Inflammatory macrophage treated with lipopolysaccharide for 1 hour (primary cell): ENCODE data around the gene SERPINB3.
"Not testable (repeated sequence)": the region's sequence is repeated elsewhere in the genome, so short reads cannot be mapped to it uniquely, and the experiment has no call there.

ENCODE experiments used
- DNase-seq, 2 donors: peaks; one replicate each; pipeline ENCODE4 v3.0.0-alpha.2; 2020 to 2022

SERPINB3 gene

GRCh38 chr18:63661750-63662149 is at the start of gene SERPINB3:
Gene SERPINB3 (minus strand): TSS chr18:63661893. CDS start chr18:63661216, 677 bp downstream.
- DNase-seq: not testable (repeated sequence)

GRCh38 chr18:63708650-63709049 is 47.0 kb upstream of the SERPINB3 start:
- DNase-seq: no peak

GRCh38 chr18:63707816-63708215 is 46.1 kb upstream of the SERPINB3 start:
- no peak for DNase-seq

- DNase-seq: no peak
These were observed 43.7 kb upstream of the SERPINB3 start for GRCh38 chr18:63705401-63705800.

GRCh38 chr18:63702660-63703059 is 41.0 kb upstream of the SERPINB3 start, which contains the start of gene SERPINB11:
Gene SERPINB11 (plus strand): TSS chr18:63702960. CDS start chr18:63710194, 7,234 bp downstream.
- no peak for DNase-seq

- no peak for DNase-seq
These were observed 40.3 kb upstream of the SERPINB3 start for GRCh38 chr18:63701952-63702351.

- DNase-seq: no peak
These were observed 38.8 kb upstream of the SERPINB3 start for GRCh38 chr18:63700501-63700900.

- DNase-seq: no peak
These were observed 35.5 kb upstream of the SERPINB3 start for GRCh38 chr18:63697097-63697660.

GRCh38 chr18:63689064-63689463 is 27.4 kb upstream of the SERPINB3 start:
- no peak for DNase-seq

GRCh38 chr18:63686871-63687270 is 25.2 kb upstream of the SERPINB3 start:
- no peak for DNase-seq

GRCh38 chr18:63684718-63685117 is 23.0 kb upstream of the SERPINB3 start:
- DNase-seq: no peak

- DNase-seq: no peak
These were observed 22.2 kb upstream of the SERPINB3 start for GRCh38 chr18:63683890-63684289.

GRCh38 chr18:63683152-63683551 is 21.5 kb upstream of the SERPINB3 start:
- DNase-seq: no peak

- no peak for DNase-seq
These were observed 20.0 kb upstream of the SERPINB3 start for GRCh38 chr18:63681449-63682340.

GRCh38 chr18:63679820-63680606 is 18.3 kb upstream of the SERPINB3 start:
- DNase-seq: no peak

- DNase-seq: peak; percentile 37 to 50
These were observed 16.0 kb upstream of the SERPINB3 start for GRCh38 chr18:63677500-63678225.

- no peak for DNase-seq
These were observed 15.0 kb upstream of the SERPINB3 start for GRCh38 chr18:63676526-63677323.

GRCh38 chr18:63664571-63664970 is 2.9 kb upstream of the SERPINB3 start:
- DNase-seq: no peak

GRCh38 chr18:63658920-63659319 is 2.8 kb downstream of the SERPINB3 start:
- not testable (repeated sequence) for DNase-seq

- DNase-seq: not testable (repeated sequence)
These were observed 11.4 kb downstream of the SERPINB3 start for GRCh38 chr18:63650271-63650670.

- DNase-seq: no peak
These were observed 13.5 kb downstream of the SERPINB3 start for GRCh38 chr18:63648241-63648640.

- peak; percentile 3 to 7 for DNase-seq
These were observed 14.8 kb downstream of the SERPINB3 start for GRCh38 chr18:63646936-63647335.
